GM12864 (cell line): ENCODE data around the gene DOK5.
"Not testable (repeated sequence)": the region's sequence is repeated elsewhere in the genome, so short reads cannot be mapped to it uniquely, and the experiment has no call there.

ENCODE experiments used
- DNase-seq: peaks from one replicate; pipeline ENCODE4 v3.0.0-alpha.2; 2011; ENCODE audit warnings: low read depth
- H3K4me3 ChIP-seq: 2 replicates; pipeline ENCODE4 v1.5.1; 2011; ENCODE audit warnings: mild to moderate bottlenecking, low read depth, low read length, control low read depth
- TF ChIP-seq, protein P1 (sequence below): IDR thresholded peaks from 2 replicates; pipeline ENCODE4 v1.5.1; 2011; ENCODE audit warnings: low read depth, mild to moderate bottlenecking, moderate library complexity, low read length, control low read depth, inconsistent platforms; ENCODE audit errors: missing control alignments

Gene DOK5

DNA sequence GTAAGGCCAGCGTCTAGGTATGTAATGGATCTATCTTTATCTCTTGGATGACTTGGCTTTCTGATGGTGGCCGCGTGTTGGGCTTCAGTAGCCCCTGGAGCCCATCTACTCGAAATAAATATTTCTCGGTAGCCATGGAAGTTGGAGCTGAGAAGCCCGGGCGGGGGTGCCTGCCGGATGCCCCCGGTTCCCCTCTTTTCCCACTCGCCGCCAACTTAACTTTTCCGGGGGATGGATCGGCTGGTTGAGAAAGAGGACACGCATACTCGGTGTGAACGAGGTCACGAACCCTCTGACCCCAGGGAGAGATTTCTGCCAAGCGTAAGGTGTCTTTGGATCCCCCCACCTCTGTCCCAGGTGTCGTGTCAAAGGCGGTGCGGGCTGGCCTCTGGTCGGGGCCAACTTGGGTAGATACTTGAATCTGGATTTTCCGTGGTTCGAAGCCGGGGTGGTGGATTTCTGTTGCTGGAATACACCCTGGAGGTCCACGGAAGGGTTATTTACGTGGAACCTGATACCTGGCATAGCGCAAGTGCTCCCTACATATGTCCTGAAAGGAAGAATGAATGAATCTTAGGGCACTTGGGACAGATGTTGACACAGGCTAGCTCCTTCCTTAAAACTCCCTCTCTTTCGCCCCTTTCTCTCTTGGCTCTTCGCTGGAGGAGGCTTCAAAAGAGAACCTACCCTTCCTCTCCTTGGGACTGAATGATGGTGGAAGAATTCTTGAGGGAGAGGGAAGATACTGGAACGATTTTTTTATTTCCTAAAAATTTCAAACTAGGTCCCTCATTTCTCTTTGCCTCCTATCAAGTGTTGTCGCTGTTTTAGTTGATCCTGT lies 996 bp downstream of the DOK5 start:
- DNase-seq, result no peak
- TF ChIP-seq, protein P1, sequence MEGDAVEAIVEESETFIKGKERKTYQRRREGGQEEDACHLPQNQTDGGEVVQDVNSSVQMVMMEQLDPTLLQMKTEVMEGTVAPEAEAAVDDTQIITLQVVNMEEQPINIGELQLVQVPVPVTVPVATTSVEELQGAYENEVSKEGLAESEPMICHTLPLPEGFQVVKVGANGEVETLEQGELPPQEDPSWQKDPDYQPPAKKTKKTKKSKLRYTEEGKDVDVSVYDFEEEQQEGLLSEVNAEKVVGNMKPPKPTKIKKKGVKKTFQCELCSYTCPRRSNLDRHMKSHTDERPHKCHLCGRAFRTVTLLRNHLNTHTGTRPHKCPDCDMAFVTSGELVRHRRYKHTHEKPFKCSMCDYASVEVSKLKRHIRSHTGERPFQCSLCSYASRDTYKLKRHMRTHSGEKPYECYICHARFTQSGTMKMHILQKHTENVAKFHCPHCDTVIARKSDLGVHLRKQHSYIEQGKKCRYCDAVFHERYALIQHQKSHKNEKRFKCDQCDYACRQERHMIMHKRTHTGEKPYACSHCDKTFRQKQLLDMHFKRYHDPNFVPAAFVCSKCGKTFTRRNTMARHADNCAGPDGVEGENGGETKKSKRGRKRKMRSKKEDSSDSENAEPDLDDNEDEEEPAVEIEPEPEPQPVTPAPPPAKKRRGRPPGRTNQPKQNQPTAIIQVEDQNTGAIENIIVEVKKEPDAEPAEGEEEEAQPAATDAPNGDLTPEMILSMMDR, result no peak
- no peak overlapping the region for H3K4me3 ChIP-seq

DNA sequence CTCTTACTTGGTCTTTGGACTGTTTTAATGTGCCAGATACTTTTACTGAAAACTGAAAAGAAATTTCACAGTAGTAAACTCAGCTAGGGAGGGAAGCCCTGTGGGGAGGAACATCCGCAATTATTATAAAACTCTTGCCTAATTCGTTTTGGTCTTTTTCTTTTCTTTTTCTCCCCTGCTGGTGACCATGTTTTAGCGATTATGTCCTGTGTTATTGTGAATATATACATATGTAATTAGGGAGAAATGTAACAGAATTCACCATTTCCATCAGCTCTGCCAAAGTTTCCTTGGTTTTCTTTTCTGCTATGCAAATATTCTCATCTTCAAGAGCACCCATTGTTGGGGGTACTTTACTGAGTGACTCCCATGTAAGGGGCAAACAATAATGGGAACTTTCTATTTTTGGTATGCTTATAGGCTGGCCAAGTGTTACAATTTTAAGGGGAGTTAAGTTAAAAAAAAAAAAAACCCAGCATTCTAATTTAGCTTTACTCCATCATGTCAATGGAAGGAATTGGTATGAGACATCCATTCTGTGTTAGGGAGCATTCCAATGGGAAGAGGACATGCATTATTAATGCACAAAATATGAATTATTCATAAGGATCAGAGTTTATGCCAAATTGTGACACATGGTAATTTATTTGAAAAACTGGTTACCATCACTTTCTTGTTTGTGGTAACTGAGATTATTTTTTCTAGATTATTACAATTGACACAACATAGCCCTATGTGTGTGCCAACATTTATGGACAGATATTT lies 2.0 kb downstream of the DOK5 start:
- no peak overlapping the region for H3K4me3 ChIP-seq
- TF ChIP-seq, protein P1, result no peak
- no peak for DNase-seq

DNA sequence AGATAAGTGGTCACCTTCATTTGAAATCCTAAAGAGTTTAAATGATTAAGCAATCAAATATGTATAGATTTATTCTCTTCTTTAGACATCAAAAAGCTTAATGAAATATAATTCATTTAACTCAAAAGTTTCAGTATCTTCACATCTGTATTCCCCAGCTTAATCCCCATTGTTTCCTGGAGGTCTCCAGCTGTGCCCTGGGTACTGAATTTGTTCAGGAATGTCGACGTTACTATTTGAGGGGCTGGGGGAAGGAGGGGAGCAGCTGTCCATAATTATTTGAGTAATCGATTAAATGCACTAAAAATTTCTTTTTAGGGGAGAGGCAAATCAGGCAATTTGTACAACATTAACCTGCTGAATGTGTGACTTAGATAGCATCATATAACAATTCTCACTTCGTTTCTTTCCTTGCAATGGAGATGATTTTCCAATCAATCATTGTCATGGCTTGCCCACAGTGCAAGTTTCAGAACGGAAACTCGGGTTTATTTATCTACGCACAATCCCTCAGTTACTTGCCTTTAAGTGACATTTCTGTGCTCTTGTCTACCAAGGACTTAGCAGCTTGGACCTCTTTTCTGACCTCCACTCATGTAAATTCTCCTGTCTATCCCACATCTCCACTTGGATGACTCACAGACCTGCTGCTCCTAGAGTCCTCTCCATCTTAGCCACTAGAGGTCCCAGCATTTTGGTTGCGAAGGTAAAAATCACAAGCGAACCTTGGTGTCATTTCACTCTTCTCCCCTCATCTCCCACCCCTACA lies 3.9 kb downstream of the DOK5 start:
- TF ChIP-seq, protein P1, result peak; percentile 22

DNA sequence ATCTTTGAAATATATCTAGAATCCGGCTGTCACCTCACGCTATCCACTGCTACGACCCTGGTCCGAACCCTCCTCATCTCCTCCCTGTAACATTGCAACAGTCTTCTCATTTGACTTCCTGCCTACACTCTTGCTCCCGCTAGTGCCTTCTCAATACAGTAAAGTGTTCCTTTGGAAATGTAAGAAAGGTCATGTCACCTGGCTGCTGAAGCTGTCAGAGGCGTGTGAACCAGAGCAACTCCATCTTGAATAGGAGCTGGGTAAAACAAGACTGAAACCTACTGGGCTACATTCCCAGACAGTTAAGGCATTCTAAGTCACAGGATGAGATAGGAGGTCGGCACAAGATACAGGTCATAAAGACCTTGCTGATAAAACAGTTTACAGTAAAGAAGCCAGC lies 4.5 kb downstream of the DOK5 start:
- DNase-seq, result not testable (repeated sequence)

More for the DNA sequence above, 3.9 kb downstream of the DOK5 start:
- no peak overlapping the region for H3K4me3 ChIP-seq
- no peak for DNase-seq

DNA sequence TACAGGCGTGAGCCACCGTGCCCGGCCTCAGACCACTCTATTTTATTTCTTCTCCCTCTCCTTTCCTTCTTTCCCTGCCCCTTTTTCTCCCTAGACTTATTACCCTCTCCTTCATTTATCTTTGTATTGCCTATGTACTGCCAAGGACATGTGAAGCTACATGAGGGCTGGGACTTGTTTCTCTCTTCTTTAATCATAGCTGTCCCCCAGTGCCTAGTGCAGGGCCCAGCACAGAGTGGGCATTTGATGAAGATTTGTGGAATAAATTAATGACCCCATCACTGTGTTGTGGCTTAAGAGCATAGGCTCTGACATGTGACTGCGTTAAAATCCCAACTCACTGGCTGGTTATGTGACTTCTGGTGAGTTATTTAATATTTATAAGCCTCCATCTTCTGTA lies 6.0 kb downstream of the DOK5 start:
- TF ChIP-seq, protein P1, result no peak
- H3K4me3 ChIP-seq, result no peak overlapping the region
- DNase-seq, result no peak

More for the DNA sequence above, 4.5 kb downstream of the DOK5 start:
- H3K4me3 ChIP-seq, result not testable (repeated sequence)

DNA sequence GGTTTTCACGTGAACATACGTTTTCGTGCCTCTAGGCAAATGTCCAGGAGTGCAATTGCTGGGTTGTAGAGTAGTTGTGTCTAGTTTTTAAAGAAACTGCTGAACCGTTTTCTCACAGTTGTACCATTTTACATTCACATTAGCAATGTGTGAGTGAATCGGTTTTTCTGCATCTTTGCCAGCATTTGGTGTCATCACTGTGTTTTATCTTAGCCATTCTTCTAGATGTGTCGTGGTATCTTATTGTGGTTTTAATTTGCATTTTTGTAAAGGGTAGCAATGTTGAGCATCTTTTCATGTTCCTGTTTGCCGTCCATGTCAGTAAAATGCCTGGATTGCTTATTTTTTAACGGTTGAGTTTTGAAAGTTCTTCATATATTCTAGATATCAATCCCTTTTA lies 10.2 kb downstream of the DOK5 start:
- no peak overlapping the region for H3K4me3 ChIP-seq
- TF ChIP-seq, protein P1, result no peak
- DNase-seq, result no peak

DNA sequence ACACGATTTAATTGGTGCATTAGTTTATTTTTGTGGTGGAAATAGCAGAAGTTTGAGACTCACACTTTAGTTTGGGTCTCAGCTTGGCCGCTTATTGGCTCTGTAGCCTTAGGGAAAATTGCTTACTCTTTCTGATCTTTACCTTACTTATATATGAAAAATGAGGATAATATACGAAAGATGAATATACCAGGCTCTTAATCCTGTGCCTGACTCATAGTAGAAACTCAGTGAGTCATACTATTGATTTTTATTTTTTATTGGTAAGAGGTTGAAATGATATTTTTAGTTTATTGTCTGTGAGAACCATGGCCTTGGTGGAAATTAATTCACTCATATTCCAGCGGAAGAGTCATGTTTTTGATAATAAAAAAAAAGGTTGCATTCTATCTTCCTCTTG lies 11.2 kb downstream of the DOK5 start:
- no peak for DNase-seq
- TF ChIP-seq, protein P1, result no peak

More for the DNA sequence above, 11.2 kb downstream of the DOK5 start:
- H3K4me3 ChIP-seq, result no peak overlapping the region
